Mesenchymal stem cell (in vitro differentiated cells and primary cell): Measurements from ENCODE around the gene ACYP2.

Experiments
- DNase-seq: peaks from one replicate; pipeline ENCODE4 v3.0.0-alpha.2; 2013
- H2AFZ ChIP-seq: one replicate; pipeline ENCODE4 v1.6.1; 2013; ENCODE audit warnings: low read depth, mild to moderate bottlenecking, control low read depth, inconsistent platforms, low read length, moderate library complexity
- H2AK5ac ChIP-seq: 2 replicates; pipeline ENCODE4 v1.6.1; 2013; ENCODE audit warnings: low read length, moderate library complexity, mild to moderate bottlenecking, inconsistent platforms; ENCODE audit not compliant: severe bottlenecking
- H2BK120ac ChIP-seq: one replicate; pipeline ENCODE4 v1.6.1; 2013; ENCODE audit warnings: low read depth, mild to moderate bottlenecking, inconsistent platforms, low read length, moderate library complexity
- H2BK12ac ChIP-seq, 2 experiments: one replicate each; pipeline ENCODE4 v1.6.1; 2013; ENCODE audit warnings: inconsistent platforms in 2 of 2, low read length in 2 of 2, mild to moderate bottlenecking in 2 of 2, moderate library complexity in 2 of 2, control low read depth in 1 of 2
- H2BK15ac ChIP-seq: one replicate; pipeline ENCODE4 v1.6.1; 2013; ENCODE audit warnings: mild to moderate bottlenecking, low read depth, inconsistent platforms; ENCODE audit not compliant: poor library complexity, severe bottlenecking
- H2BK5ac ChIP-seq: 2 replicates; pipeline ENCODE4 v1.6.1; 2013; ENCODE audit warnings: low read depth, mild to moderate bottlenecking, low read length, control low read depth, inconsistent platforms; ENCODE audit not compliant: poor library complexity, severe bottlenecking
- H3K14ac ChIP-seq, 2 experiments: one replicate each; pipeline ENCODE4 v1.6.1; 2013; ENCODE audit warnings: inconsistent platforms in 2 of 2, low read length in 2 of 2, control low read depth in 1 of 2, mild to moderate bottlenecking in 1 of 2, moderate library complexity in 1 of 2
- H3K18ac ChIP-seq, 2 experiments: one replicate each; pipeline ENCODE4 v1.6.1; 2013; ENCODE audit warnings: inconsistent platforms in 2 of 2, low read length in 2 of 2, control low read depth in 1 of 2, low read depth in 1 of 2, mild to moderate bottlenecking in 1 of 2
- H3K23ac ChIP-seq, 2 experiments: one replicate each; pipeline ENCODE4 v1.6.1; 2013; ENCODE audit warnings: inconsistent platforms in 2 of 2, low read length in 2 of 2, mild to moderate bottlenecking in 2 of 2, moderate library complexity in 2 of 2, control low read depth in 1 of 2
- H3K27ac ChIP-seq: 2 replicates; pipeline ENCODE4 v1.5.1; 2013; ENCODE audit warnings: mild to moderate bottlenecking, moderate library complexity, low read length, control low read depth, inconsistent platforms; ENCODE audit not compliant: poor library complexity, severe bottlenecking
- H3K27me3 ChIP-seq, 2 experiments: 2 replicates each; pipeline versions ENCODE4 v1.6.1 to v1.7.0; 2013; ENCODE audit warnings: low read length in 2 of 2, mild to moderate bottlenecking in 2 of 2, moderate library complexity in 2 of 2, control low read depth in 1 of 2, inconsistent platforms in 1 of 2; ENCODE audit not compliant: control insufficient read depth in 1 of 2, insufficient read depth in 1 of 2
- H3K36me3 ChIP-seq, 2 experiments: 2 replicates each; pipeline versions ENCODE4 v1.6.1 to v1.7.0; 2013; ENCODE audit warnings: low read length in 2 of 2, control low read depth in 1 of 2, inconsistent platforms in 1 of 2, low read depth in 1 of 2, mild to moderate bottlenecking in 1 of 2; ENCODE audit not compliant: insufficient read depth in 2 of 2, control insufficient read depth in 1 of 2
- H3K4ac ChIP-seq, 2 experiments: one replicate each; pipeline ENCODE4 v1.6.1; 2013; ENCODE audit warnings: inconsistent platforms in 2 of 2, low read length in 2 of 2, mild to moderate bottlenecking in 2 of 2, moderate library complexity in 2 of 2, control low read depth in 1 of 2, low read depth in 1 of 2
- H3K4me1 ChIP-seq: 2 replicates; pipeline ENCODE4 v1.6.1; 2013; ENCODE audit warnings: low read depth, low read length, control low read depth; ENCODE audit not compliant: control insufficient read depth, insufficient read depth
- H3K4me2 ChIP-seq: 2 replicates; pipeline ENCODE4 v1.6.1; 2013; ENCODE audit warnings: low read length, mild to moderate bottlenecking, inconsistent platforms; ENCODE audit not compliant: poor library complexity, severe bottlenecking
- H3K4me3 ChIP-seq, 2 experiments: 2 replicates each; pipeline versions ENCODE4 v1.5.1 to v1.7.0; 2013; ENCODE audit warnings: low read length in 2 of 2, mild to moderate bottlenecking in 2 of 2, control low read depth in 1 of 2, low read depth in 1 of 2; ENCODE audit not compliant: insufficient read depth in 1 of 2
- H3K79me1 ChIP-seq: replicated peaks from 2 replicates; pipeline ENCODE4 v1.6.1; 2013; ENCODE audit warnings: mild to moderate bottlenecking, control low read depth, low read length, inconsistent platforms; ENCODE audit not compliant: poor library complexity, severe bottlenecking
- H3K9ac ChIP-seq: 2 replicates; pipeline ENCODE4 v1.7.0; 2013; ENCODE audit warnings: mild to moderate bottlenecking, low read length, moderate library complexity
- H3K9me3 ChIP-seq: 2 replicates; pipeline ENCODE4 v1.7.0; 2013; ENCODE audit warnings: mild to moderate bottlenecking, low read length; ENCODE audit not compliant: control insufficient read depth
- H4K8ac ChIP-seq: one replicate; pipeline ENCODE4 v1.6.1; 2013; ENCODE audit warnings: inconsistent platforms, mild to moderate bottlenecking, low read length, moderate library complexity
- H4K91ac ChIP-seq: one replicate; pipeline ENCODE4 v1.6.1; 2013; ENCODE audit warnings: mild to moderate bottlenecking, low read length, inconsistent platforms
- WGBS: methylation state at CpG from one replicate; pipeline ENCODE4 v1.1.7; 2013; ENCODE audit warnings: mixed read lengths; 5-methylcytosine and 5-hydroxymethylcytosine counted together

ACYP2 gene

DNA sequence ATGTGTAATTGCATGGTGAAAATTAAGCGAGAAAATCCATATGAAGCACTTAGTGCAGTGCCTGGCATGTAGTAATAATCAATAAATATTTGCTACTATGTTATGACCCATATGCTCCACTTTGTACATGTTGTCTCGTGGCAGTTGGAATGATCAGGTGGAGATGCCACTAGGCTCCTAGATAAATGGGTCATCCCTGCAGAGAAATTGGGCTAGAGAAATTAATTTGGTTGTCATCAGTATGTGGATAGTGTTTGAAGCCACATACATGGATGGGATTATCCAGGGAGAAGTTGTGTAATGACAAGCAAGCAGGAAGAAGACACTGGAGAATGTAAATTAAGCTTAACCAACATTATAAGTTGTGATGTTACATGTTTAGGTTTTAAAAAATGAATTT, 33.0 kb downstream of the ACYP2 start:
- Histone ChIP-seq H3K23ac (no peak overlapping the region), H3K4me1 (no peaks in the 10 kb centered on the region), H3K36me3 (peaks cover 0 to 3% of the 10 kb centered on the region in 2 experiments), H3K18ac (no peak overlapping the region), H2AFZ (no peak overlapping the region), H2BK12ac (no peak overlapping the region), H4K8ac (no peak overlapping the region), H3K4me3 (no peak overlapping the region), H3K79me1 (no peaks in the 10 kb centered on the region), H3K9me3 (peaks cover 8% of the 10 kb centered on the region), H3K9ac (no peak overlapping the region), H3K4ac (no peak overlapping the region), H3K4me2 (no peak overlapping the region), H4K91ac (no peak overlapping the region), H2AK5ac (no peak overlapping the region), H2BK15ac (no peak overlapping the region), H2BK5ac (no peak overlapping the region), H3K14ac (no peak overlapping the region), H3K27me3 (no peaks in the 10 kb centered on the region), H3K27ac (no peak overlapping the region), H2BK120ac (no peak overlapping the region)
- DNase-seq, result no peak
- 79% methylated on average over 1 of the region's 2 CpGs for WGBS

GRCh38 chr2:54149638-54150441, 34.4 kb downstream of the ACYP2 start:
- WGBS, result 89% methylated on average over 2 of the region's 3 CpGs
- H3K27me3 ChIP-seq, result no peaks in the 10 kb centered on the region
- H3K36me3 ChIP-seq, result peaks cover 0 to 3% of the 10 kb centered on the region in 2 experiments
- no peak overlapping the region for H3K9ac ChIP-seq
- no peak overlapping the region for H3K4me3 ChIP-seq
- H3K18ac ChIP-seq, result no peak overlapping the region
- no peak overlapping the region for H2BK12ac ChIP-seq
- H3K4me2 ChIP-seq, result no peak overlapping the region
- H2AK5ac ChIP-seq, result no peak overlapping the region
- H3K4ac ChIP-seq, result no peak overlapping the region
- no peak overlapping the region for H2BK5ac ChIP-seq
- H3K79me1 ChIP-seq, result no peaks in the 10 kb centered on the region
- H3K23ac ChIP-seq, result no peak overlapping the region
- H3K14ac ChIP-seq, result no peak overlapping the region
- H3K9me3 ChIP-seq, result peaks cover 8% of the 10 kb centered on the region
- H3K27ac ChIP-seq, result no peak overlapping the region
- no peak overlapping the region for H2BK120ac ChIP-seq
- peak; percentile 45 for DNase-seq
- no peaks in the 10 kb centered on the region for H3K4me1 ChIP-seq
- no peak overlapping the region for H4K8ac ChIP-seq
- no peak overlapping the region for H2AFZ ChIP-seq
- H4K91ac ChIP-seq, result no peak overlapping the region
- no peak overlapping the region for H2BK15ac ChIP-seq

- H3K14ac ChIP-seq, result no peak overlapping the region
- no peak overlapping the region for H3K4ac ChIP-seq
- H3K23ac ChIP-seq, result no peak overlapping the region
- no peak overlapping the region for H2BK120ac ChIP-seq
- H3K79me1 ChIP-seq, result no peaks in the 10 kb centered on the region
- no peak overlapping the region for H3K27ac ChIP-seq
- no peak overlapping the region for H4K91ac ChIP-seq
- H3K9me3 ChIP-seq, result peaks cover 3% of the 10 kb centered on the region
- H3K36me3 ChIP-seq, result peaks cover 0 to 3% of the 10 kb centered on the region in 2 experiments
- no peak overlapping the region for H2BK5ac ChIP-seq
- no peak overlapping the region for H2AK5ac ChIP-seq
- no peak for DNase-seq
- no peak overlapping the region for H2BK15ac ChIP-seq
- no peak overlapping the region for H3K9ac ChIP-seq
- no peak overlapping the region for H2AFZ ChIP-seq
- H3K4me3 ChIP-seq, result no peak overlapping the region
- H4K8ac ChIP-seq, result no peak overlapping the region
- H3K18ac ChIP-seq, result no peak overlapping the region
- H3K27me3 ChIP-seq, result no peaks in the 10 kb centered on the region
- H3K4me1 ChIP-seq, result no peaks in the 10 kb centered on the region
- 96% methylated on average over 5 of the region's 6 CpGs for WGBS
- H2BK12ac ChIP-seq, result no peak overlapping the region
- H3K4me2 ChIP-seq, result no peak overlapping the region
Observed at GRCh38 chr2:54158311-54158710, 42.9 kb downstream of the ACYP2 start.

DNA sequence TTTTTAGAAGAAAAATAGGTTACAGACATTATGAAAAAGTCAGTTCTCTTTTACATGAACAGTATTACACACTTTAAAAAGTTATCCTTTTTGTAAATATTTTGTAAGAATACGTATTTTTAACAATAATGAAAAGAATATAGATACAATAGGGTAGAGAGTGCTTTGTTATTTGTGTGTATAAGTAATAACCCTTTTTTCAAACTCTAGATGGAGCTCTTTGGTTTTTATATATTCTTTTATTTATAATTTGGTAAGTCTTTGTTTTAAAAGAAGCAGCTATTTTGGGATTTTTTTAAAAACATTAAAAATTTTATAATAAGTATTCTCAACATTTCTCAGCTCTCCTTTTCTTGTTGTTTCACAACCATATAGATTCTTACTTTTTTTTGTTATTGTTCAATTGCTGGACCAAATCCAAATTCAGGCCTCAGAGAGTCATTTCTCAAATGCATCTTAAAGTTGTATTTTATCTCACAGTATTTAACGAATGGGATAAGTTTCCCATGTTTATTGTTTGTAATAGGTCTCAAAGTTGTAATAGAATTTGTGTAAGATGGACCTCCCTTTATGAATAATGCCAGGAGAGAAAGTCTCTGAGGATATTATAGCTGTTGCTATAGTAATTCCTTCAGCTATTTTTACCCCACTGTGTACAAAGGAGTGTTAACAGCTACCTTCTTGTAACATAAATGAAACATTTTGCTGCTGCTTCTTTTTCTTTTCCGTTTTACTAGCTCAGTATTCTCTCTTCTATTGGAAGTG, 46.4 kb downstream of the ACYP2 start:
- Histone ChIP-seq H3K4ac (no peak overlapping the region), H2AK5ac (no peak overlapping the region), H4K91ac (no peak overlapping the region), H2BK15ac (no peak overlapping the region), H3K4me2 (no peak overlapping the region), H3K14ac (no peak overlapping the region), H3K9ac (peak overlapping the region; percentile 1), H3K9me3 (no peaks in the 10 kb centered on the region), H3K36me3 (no peaks in the 10 kb centered on the region), H2BK120ac (no peak overlapping the region), H3K79me1 (no peaks in the 10 kb centered on the region), H2BK12ac (no peak overlapping the region), H3K4me3 (no peak overlapping the region), H3K27me3 (no peaks in the 10 kb centered on the region), H2AFZ (no peak overlapping the region), H3K18ac (no peak overlapping the region), H3K23ac (no peak overlapping the region), H4K8ac (no peak overlapping the region), H3K27ac (no peak overlapping the region), H3K4me1 (no peaks in the 10 kb centered on the region), H2BK5ac (no peak overlapping the region)
- no peak for DNase-seq
- WGBS, result 75% methylated on average over 1 of the region's 3 CpGs
